PFSK-1 (cell line): ENCODE data around the gene PUM2.

Experiments used
- FOXP2 ChIP-seq: optimal IDR thresholded peaks from 2 replicates; pipeline ENCODE3; 2011; ENCODE audit warnings: borderline replicate concordance, control low read depth, inconsistent platforms; ENCODE audit not compliant: insufficient read depth; ENCODE audit errors: extremely low read length, extremely low read depth
- POLR2AphosphoS5 ChIP-seq: IDR thresholded peaks from 2 replicates; pipeline ENCODE4 v1.6.1; 2012; ENCODE audit warnings: low read depth, mild to moderate bottlenecking, control low read depth, low read length, moderate library complexity
- REST ChIP-seq, 2 experiments: IDR thresholded peaks; 2 replicates each; pipeline versions ENCODE4 v1.6.1 to v1.8.0; 2011 to 2012; ENCODE audit warnings: low read depth in 2 of 2, low read length in 2 of 2, control low read depth in 1 of 2, inconsistent platforms in 1 of 2, mild to moderate bottlenecking in 1 of 2, moderate library complexity in 1 of 2; ENCODE audit not compliant: insufficient read depth in 1 of 2
- SIN3A ChIP-seq: IDR thresholded peaks from 2 replicates; pipeline ENCODE4 v1.6.1; 2012; ENCODE audit warnings: mild to moderate bottlenecking, low read length, moderate library complexity, borderline replicate concordance; ENCODE audit not compliant: insufficient read depth
- TAF1 ChIP-seq: IDR thresholded peaks from 2 replicates; pipeline ENCODE4 v1.6.1; 2012; ENCODE audit warnings: low read length, control low read depth, borderline replicate concordance; ENCODE audit not compliant: insufficient read depth

PUM2 gene

DNA sequence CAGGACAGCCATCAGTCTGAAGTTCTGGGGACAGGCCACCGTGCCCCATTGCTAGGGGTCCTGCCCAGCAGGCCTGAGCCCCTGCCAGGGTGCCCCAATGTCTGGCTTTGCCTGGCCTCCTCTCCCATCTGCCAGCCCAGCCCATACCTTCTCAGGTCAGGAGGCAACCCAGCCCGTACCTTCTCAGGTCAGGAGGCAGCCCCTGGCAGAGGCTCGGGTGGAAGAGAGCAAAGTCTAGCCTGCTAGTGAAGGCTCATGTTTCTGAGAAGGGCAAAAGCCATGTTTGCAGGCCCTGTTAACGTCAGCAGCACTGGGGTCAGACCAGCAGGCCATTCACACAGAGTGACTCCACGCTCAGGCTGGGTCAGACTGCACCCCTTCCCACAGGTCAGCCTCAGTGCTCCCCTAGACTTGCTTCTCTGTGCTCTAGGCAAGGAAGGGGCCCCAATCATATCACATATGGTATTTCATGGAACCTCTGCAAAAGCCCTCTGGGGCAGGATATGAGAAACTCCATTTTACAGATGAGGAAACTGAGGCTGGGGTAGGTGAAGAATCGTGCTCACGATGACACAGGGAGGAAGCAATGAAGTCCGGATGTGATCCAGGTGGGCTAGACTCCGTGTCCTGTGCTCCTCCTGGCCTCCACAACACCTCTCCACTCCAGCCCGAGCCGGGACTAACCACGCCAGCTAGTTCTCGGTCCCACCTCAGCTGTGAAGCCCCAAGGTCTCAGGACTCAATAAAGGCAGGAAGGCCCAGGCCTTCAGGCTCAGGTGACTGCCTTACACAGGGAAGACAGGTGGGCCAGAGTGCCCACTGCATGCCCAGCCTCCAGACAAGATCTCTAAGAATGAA, 135.2 kb downstream of the PUM2 start:
- TF ChIP-seq FOXP2 (no peak), POLR2AphosphoS5 (no peak), SIN3A (no peak), REST (IDR thresholded peaks at IDR 0.05; ENCODE audit: insufficient read depth in 1 of 2, low read depth in 2 of 2, low read length in 2 of 2) (no peak), TAF1 (no peak)

GRCh38 chr2:20214566-20215182, 136.0 kb downstream of the PUM2 start:
- TF ChIP-seq SIN3A (no peak), TAF1 (no peak), FOXP2 (no peak), POLR2AphosphoS5 (no peak), REST (IDR thresholded peaks at IDR 0.05; ENCODE audit: insufficient read depth in 1 of 2, low read depth in 2 of 2, low read length in 2 of 2) (no peak)

GRCh38 chr2:20213651-20214565, 136.7 kb downstream of the PUM2 start:
- TF ChIP-seq SIN3A, result no peak

- no peak for TF ChIP-seq REST (IDR thresholded peaks at IDR 0.05; ENCODE audit: insufficient read depth in 1 of 2, low read depth in 2 of 2, low read length in 2 of 2)
- TF ChIP-seq TAF1, result no peak
- TF ChIP-seq FOXP2, result no peak
- no peak for TF ChIP-seq SIN3A
- no peak for TF ChIP-seq POLR2AphosphoS5
These were observed 137.7 kb downstream of the PUM2 start for GRCh38 chr2:20212871-20213503.

GRCh38 chr2:20212459-20212870, 138.2 kb downstream of the PUM2 start:
- TF ChIP-seq REST (IDR thresholded peaks at IDR 0.05; ENCODE audit: insufficient read depth in 1 of 2, low read depth in 2 of 2, low read length in 2 of 2) (no peak), POLR2AphosphoS5 (no peak), SIN3A (no peak), FOXP2 (no peak)
